ENCODE results near the gene ADAM12.

DNA sequence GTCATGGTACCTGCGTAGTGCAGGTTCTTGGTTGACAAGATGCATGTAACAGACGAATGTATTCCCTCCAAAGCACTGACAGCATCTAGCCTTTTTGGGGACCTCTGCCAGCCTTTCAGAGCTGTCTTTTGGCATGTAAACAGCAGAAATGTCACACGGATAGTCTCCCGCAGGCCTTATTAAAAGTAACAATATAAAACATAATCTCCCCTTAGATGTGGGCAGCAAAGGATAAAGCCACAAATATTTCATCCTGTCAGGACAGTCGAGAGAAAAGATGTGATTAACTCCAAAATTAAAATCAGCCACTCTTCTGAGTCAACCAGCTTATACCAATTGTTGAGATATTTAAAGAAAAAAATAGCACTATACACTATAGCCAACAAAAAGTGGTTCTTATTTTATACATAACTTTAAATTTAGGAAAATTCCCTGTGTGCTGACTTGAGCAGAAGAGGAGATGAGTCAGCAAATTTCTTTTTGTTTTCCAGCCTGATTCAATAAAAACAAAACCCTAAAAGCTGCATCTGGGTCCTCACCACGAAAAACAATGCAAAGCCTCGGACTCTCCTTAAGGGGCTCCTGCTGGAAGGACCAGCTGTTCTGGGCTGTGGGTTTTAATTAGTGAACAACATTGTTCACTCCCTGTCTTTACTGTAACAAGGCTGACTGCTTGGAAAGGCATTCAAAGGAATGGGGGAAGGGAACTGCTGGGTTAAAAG, 240.2 kb downstream of the ADAM12 start:
- TF ChIP-seq, protein P1, sequence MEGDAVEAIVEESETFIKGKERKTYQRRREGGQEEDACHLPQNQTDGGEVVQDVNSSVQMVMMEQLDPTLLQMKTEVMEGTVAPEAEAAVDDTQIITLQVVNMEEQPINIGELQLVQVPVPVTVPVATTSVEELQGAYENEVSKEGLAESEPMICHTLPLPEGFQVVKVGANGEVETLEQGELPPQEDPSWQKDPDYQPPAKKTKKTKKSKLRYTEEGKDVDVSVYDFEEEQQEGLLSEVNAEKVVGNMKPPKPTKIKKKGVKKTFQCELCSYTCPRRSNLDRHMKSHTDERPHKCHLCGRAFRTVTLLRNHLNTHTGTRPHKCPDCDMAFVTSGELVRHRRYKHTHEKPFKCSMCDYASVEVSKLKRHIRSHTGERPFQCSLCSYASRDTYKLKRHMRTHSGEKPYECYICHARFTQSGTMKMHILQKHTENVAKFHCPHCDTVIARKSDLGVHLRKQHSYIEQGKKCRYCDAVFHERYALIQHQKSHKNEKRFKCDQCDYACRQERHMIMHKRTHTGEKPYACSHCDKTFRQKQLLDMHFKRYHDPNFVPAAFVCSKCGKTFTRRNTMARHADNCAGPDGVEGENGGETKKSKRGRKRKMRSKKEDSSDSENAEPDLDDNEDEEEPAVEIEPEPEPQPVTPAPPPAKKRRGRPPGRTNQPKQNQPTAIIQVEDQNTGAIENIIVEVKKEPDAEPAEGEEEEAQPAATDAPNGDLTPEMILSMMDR (IDR thresholded peaks at IDR 0.05), result no peak
- TF ChIP-seq POLR2A (IDR thresholded peaks at IDR 0.05), result no peak
- no peak for TF ChIP-seq EP300 (IDR thresholded peaks at IDR 0.05)

All from suprapubic skin (tissue), 3 donors.